Upper lobe of left lung (tissue), 6 donors: Measurements from ENCODE around the gene LRRC23. TPM values are rescaled to one million over a fixed set of nuclear protein-coding genes. Genes with fewer than 3 reads are reported as not detected.
A peak's percentile ranks its signal among the peaks of the same experiment; 100 is the strongest.

Source experiments
- ATAC-seq, 2 donors: fragments of 200-7000 bp; cut with Tn5 transposase; one replicate each; pipeline ENCODE4 v1.9.1; 2022; ENCODE audit warnings: mild to moderate bottlenecking in 2 of 2, moderate library complexity in 2 of 2; ENCODE audit not compliant: low FRiP score in 2 of 2
- DNase-seq, 2 donors: peaks; one replicate each; pipeline ENCODE4 v3.0.0-alpha.2; 2019 to 2020
- H3K27ac ChIP-seq, 4 donors: fragments of 200-600 bp; sonication (generic); one replicate each; pipeline ENCODE4 v1.5.1; 2016 to 2019
- H3K27me3 ChIP-seq, 4 donors: fragments of 200-600 bp; sonication (generic); one replicate each; pipeline ENCODE4 v1.5.1; 2017 to 2019
- H3K36me3 ChIP-seq, 4 donors: fragments of 200-600 bp; sonication (generic); one replicate each; pipeline ENCODE4 v1.5.1; 2016 to 2019
- H3K4me1 ChIP-seq, 4 donors: fragments of 200-600 bp; sonication (generic); one replicate each; pipeline ENCODE4 v1.5.1; 2018 to 2019
- H3K4me3 ChIP-seq, 4 donors: fragments of 200-600 bp; sonication (generic); one replicate each; pipeline ENCODE4 v1.5.1; 2017 to 2019; ENCODE audit warnings: mild to moderate bottlenecking in 2 of 4, moderate library complexity in 1 of 4
- H3K9me3 ChIP-seq, 4 donors: fragments of 200-600 bp; sonication (generic); one replicate each; pipeline ENCODE4 v1.5.1; 2018 to 2019
- CTCF ChIP-seq, 6 experiments: fragments of 450-650 bp in 4 of 6; fragments of 200-600 bp in 2 of 6; sonication (generic) in 2 of 6; IDR thresholded peaks; one replicate each; pipeline ENCODE4 v1.5.1; 2016 to 2019; ENCODE audit warnings: antibody characterized with exemption in 6 of 6
- EP300 ChIP-seq, 4 donors: sonication (generic); formaldehyde crosslinking; IDR thresholded peaks; one replicate each; pipeline ENCODE4 v1.5.1; 2017; ENCODE audit warnings: antibody characterized with exemption in 4 of 4, control low read depth in 2 of 4
- POLR2A ChIP-seq, 4 donors: fragments of 450-650 bp; IDR thresholded peaks; one replicate each; pipeline ENCODE4 v1.5.1; 2016 to 2017; ENCODE audit warnings: antibody characterized with exemption in 4 of 4, mild to moderate bottlenecking in 2 of 4
- POLR2AphosphoS5 ChIP-seq, 2 donors: sonication (generic); formaldehyde crosslinking; IDR thresholded peaks; one replicate each; pipeline ENCODE4 v1.5.1; 2017; ENCODE audit warnings: antibody characterized with exemption in 2 of 2
- WGBS, 2 donors: methylation state at CpG; one replicate each; pipeline ENCODE4 v1.1.5; 2017 to 2018; 5-methylcytosine and 5-hydroxymethylcytosine counted together
- total RNA-seq, 6 donors: library from RNA; depleted of rRNA in 4 of 6; stranded (reverse); fragments of >200 nt in 4 of 6; gene quantifications; one replicate each; pipeline versions ENCODE4 v1.1.0 to v1.2.1, GENCODE V29; 2016 to 2021
- donor health status: DM: no; HTN: no; CAD: no; lungs with moderate emphysema.
- donor health status: DM: no; HTN: yes; CAD: no; lungs with severe emphysema.

The LRRC23 gene
- total RNA-seq, 6 donors from 2014 or later = 12.0 to 83.2 (median 29.1) TPM

GRCh38 chr12:6928703-6929407 is 24.2 kb downstream of the LRRC23 start:
- Histone ChIP-seq H3K27ac (peak overlapping the region; percentile 92 to 99 (median 96)), H3K4me1 (peaks cover 60 to 80% (median 65%) of the 10 kb centered on the region in 4 donors), H3K9me3 (no peaks in the 10 kb centered on the region), H3K4me3 (peak overlapping the region; percentile 86 to 96 (median 90)), H3K36me3 (peaks cover 2 to 7% (median 3%) of the 10 kb centered on the region in 4 donors), H3K27me3 (no peaks in the 10 kb centered on the region)
- no peak for ATAC-seq
- 10 to 13% methylated on average over 19 of the region's 19 CpGs for WGBS, 2 donors
- TF ChIP-seq POLR2AphosphoS5 (IDR thresholded peaks at IDR 0.05) = no peak
- TF ChIP-seq POLR2A (IDR thresholded peaks at IDR 0.05) = peak in 1 of 4 donors; percentile 12
- DNase-seq = no peak

DNA sequence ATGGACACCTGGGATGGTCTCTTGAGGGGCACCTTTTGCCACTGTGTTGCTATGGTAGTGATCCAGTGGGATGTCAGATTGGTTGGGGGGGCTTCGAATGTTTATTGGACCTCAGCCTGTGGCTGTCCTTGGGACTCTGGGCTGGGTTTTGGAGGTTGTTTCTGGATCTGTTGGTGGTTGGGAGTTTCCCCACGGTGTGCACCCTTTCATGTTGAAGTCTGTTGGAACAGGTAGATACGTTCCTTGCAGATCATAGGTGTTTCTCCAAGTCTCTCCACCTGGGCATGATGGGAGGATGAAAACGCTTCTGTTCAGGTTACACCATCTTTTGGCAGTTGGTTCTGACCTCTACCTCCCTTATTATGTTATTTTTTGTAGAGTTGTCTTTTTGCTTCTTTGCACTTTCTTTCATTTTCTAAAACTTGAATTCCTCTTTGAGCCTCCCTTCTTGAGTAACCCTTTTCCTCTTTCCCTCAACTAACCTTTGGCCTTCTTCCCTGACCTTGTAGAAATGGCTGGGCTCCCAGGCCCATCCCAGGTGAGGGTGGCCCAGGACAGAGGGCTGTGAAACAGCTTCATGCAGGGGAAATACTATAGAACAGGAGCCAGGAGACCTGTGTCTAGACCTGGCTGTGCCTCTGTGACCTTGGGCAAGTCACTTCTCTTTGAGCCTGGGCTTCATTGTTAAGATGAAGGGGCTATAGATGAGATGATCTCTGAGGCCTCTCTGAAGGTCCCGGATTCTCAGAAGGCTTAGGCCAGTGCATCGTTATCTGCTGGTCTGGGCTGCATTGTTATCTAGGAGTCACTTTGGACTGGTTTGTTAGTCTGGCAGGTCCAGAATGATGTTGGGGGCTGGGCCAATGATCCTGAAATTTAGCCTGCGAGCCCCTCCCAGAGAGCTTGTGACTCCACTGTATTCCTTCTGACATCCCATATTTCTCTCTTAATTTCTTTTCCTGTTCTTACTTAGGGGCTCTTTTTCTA is 25.1 kb downstream of the LRRC23 start:
- Histone ChIP-seq H3K4me3 (peak overlapping the region in 3 of 4 donors; percentile 86 to 96 (median 89)), H3K9me3 (no peaks in the 10 kb centered on the region), H3K36me3 (peaks cover 9 to 16% (median 11%) of the 10 kb centered on the region in 4 donors), H3K27ac (peak overlapping the region; percentile 92 to 99 (median 96)), H3K4me1 (peaks cover 63 to 79% (median 67%) of the 10 kb centered on the region in 4 donors), H3K27me3 (no peaks in the 10 kb centered on the region)
- TF ChIP-seq POLR2A (IDR thresholded peaks at IDR 0.05) = no peak
- no peak for TF ChIP-seq EP300 (IDR thresholded peaks at IDR 0.05)
- DNase-seq (no peak), ATAC-seq (no peak)
- 58% methylated on average over 7 of the region's 7 CpGs for WGBS, 2 donors

- 65 to 75% methylated on average over 1 of the region's 1 CpG for WGBS, 2 donors
- peaks cover 9 to 39% (median 25%) of the 10 kb centered on the region in 4 donors for H3K36me3 ChIP-seq
- TF ChIP-seq POLR2AphosphoS5 (IDR thresholded peaks at IDR 0.05) = no peak
- no peak for TF ChIP-seq EP300 (IDR thresholded peaks at IDR 0.05)
- TF ChIP-seq CTCF (IDR thresholded peaks at IDR 0.05) = no peak
- no peak for TF ChIP-seq POLR2A (IDR thresholded peaks at IDR 0.05)
- DNase-seq (no peak), ATAC-seq (no peak)
- H3K4me1 ChIP-seq = peaks cover 59 to 79% (median 66%) of the 10 kb centered on the region in 4 donors
- H3K4me3 ChIP-seq = no peak overlapping the region
- H3K9me3 ChIP-seq = no peaks in the 10 kb centered on the region
- no peaks in the 10 kb centered on the region for H3K27me3 ChIP-seq
- peak overlapping the region in 2 of 4 donors; percentile 82 to 94 for H3K27ac ChIP-seq
Measured at GRCh38 chr12:6932766-6933165, 28.1 kb downstream of the LRRC23 start.

DNA sequence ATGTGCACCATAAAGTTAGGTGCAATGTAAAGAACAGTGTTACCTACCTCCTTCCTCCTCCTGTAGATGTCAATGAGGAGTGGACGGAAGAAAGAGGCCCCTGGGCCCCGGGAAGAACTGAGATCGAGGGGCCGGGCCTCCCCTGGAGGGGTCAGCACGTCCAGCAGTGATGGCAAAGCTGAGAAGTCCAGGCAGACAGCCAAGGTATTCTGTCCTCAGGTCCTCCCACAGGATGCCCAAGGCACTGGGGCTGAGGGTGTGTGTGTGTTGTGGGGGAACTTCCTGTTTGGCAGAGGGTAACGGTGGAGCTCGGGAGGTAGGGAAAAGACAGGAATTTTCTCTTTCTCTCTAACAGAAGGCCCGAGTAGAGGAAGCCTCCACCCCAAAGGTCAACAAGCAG is 29.5 kb downstream of the LRRC23 start:
- no peaks in the 10 kb centered on the region for H3K27me3 ChIP-seq
- TF ChIP-seq EP300 (IDR thresholded peaks at IDR 0.05) (no peak), POLR2AphosphoS5 (IDR thresholded peaks at IDR 0.05) (peak; percentile 19 to 38)
- peak overlapping the region; percentile 22 to 94 (median 73) for H3K27ac ChIP-seq
- H3K36me3 ChIP-seq = peaks cover 9 to 43% (median 28%) of the 10 kb centered on the region in 4 donors
- DNase-seq (no peak), ATAC-seq (no peak)
- no peaks in the 10 kb centered on the region for H3K9me3 ChIP-seq
- WGBS, 2 donors = 29 to 35% methylated on average over 8 of the region's 8 CpGs
- H3K4me3 ChIP-seq = no peak overlapping the region
- peaks cover 61 to 84% (median 74%) of the 10 kb centered on the region in 4 donors for H3K4me1 ChIP-seq

DNA sequence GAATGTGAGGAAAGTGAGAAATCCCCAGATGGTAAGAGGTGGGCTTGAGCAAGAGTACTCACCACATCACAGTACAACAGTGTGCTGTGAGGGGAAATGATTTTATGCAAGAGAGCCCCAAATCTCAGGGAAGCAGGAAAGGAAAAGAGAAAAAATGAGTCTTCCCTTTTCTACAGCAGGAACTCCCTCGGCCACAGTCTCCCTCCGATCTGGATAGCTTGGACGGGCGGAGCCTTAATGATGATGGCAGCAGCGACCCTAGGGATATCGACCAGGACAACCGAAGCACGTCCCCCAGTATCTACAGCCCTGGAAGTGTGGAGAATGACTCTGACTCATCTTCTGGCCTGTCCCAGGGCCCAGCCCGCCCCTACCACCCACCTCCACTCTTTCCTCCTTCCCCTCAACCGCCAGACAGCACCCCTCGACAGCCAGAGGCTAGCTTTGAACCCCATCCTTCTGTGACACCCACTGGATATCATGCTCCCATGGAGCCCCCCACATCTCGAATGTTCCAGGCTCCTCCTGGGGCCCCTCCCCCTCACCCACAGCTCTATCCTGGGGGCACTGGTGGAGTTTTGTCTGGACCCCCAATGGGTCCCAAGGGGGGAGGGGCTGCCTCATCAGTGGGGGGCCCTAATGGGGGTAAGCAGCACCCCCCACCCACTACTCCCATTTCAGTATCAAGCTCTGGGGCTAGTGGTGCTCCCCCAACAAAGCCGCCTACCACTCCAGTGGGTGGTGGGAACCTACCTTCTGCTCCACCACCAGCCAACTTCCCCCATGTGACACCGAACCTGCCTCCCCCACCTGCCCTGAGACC is 31.0 kb downstream of the LRRC23 start:
- Histone ChIP-seq H3K36me3 (peaks cover 9 to 55% (median 29%) of the 10 kb centered on the region in 4 donors), H3K4me3 (no peak overlapping the region), H3K9me3 (no peaks in the 10 kb centered on the region), H3K27me3 (no peaks in the 10 kb centered on the region), H3K4me1 (peaks cover 49 to 69% (median 60%) of the 10 kb centered on the region in 4 donors), H3K27ac (peak overlapping the region in 3 of 4 donors; percentile 5 to 94 (median 82))
- ATAC-seq = no peak
- no peak for DNase-seq
- TF ChIP-seq POLR2AphosphoS5 (IDR thresholded peaks at IDR 0.05) (no peak), CTCF (IDR thresholded peaks at IDR 0.05) (no peak), POLR2A (IDR thresholded peaks at IDR 0.05) (no peak), EP300 (IDR thresholded peaks at IDR 0.05) (no peak)
- WGBS, 2 donors = 74 to 76% methylated on average over 14 of the region's 14 CpGs
